ENCODE results near the gene NAPA.

NAPA gene

DNA sequence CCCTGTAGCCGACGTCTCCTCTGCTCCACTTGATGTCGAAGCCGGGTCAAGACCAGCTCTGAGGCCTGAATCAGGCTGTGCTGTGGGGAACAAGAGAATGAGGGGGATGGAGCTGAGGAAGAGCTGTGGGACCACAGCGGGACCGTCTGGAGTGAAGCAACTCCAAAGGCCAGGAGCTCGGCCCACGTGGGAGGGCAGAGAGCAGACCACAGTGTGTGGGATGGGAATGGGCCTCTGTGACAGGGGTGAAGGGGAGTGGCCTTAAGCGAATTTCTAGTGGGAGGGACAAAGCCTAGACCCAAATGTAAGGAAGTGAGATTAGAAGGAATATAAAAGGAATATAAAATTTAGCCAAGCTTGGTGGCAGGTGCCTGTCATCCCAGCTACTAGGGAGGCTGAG lies 39.4 kb downstream of the NAPA start:
- DNase-seq (ENCODE audit: low spot score) = no peak
- TF ChIP-seq, protein P1, sequence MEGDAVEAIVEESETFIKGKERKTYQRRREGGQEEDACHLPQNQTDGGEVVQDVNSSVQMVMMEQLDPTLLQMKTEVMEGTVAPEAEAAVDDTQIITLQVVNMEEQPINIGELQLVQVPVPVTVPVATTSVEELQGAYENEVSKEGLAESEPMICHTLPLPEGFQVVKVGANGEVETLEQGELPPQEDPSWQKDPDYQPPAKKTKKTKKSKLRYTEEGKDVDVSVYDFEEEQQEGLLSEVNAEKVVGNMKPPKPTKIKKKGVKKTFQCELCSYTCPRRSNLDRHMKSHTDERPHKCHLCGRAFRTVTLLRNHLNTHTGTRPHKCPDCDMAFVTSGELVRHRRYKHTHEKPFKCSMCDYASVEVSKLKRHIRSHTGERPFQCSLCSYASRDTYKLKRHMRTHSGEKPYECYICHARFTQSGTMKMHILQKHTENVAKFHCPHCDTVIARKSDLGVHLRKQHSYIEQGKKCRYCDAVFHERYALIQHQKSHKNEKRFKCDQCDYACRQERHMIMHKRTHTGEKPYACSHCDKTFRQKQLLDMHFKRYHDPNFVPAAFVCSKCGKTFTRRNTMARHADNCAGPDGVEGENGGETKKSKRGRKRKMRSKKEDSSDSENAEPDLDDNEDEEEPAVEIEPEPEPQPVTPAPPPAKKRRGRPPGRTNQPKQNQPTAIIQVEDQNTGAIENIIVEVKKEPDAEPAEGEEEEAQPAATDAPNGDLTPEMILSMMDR (IDR thresholded peaks at IDR 0.05; ENCODE audit: borderline replicate concordance, control extremely low read depth, extremely low read depth, insufficient read depth, missing control alignments) = no peak
- in situ Hi-C loops (cut with MboI; ENCODE audit: low sequenced_read_pairs, unreplicated experiment) = no loop called here

DNA sequence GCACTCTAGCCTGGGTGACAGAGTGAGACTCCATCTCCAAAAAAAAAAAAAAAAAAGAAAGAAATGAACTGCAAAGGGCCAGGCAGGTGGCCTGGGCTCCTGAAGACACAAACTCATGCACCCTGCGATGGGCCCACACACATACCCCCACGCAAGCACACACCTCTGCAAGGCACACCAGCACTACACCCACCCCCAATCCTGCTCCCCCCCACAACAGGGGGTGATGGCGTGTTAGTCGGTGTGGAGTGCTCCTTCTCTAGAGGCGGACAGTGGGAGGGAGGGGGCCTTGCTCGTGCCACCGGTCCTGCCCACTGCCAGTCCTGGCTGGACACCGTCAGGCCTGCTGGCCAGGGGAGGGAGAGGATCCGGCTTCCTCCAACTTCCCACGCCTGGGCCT lies 41.5 kb downstream of the NAPA start:
- in situ Hi-C loops (cut with MboI; ENCODE audit: low sequenced_read_pairs, unreplicated experiment) = no loop called here

DNA sequence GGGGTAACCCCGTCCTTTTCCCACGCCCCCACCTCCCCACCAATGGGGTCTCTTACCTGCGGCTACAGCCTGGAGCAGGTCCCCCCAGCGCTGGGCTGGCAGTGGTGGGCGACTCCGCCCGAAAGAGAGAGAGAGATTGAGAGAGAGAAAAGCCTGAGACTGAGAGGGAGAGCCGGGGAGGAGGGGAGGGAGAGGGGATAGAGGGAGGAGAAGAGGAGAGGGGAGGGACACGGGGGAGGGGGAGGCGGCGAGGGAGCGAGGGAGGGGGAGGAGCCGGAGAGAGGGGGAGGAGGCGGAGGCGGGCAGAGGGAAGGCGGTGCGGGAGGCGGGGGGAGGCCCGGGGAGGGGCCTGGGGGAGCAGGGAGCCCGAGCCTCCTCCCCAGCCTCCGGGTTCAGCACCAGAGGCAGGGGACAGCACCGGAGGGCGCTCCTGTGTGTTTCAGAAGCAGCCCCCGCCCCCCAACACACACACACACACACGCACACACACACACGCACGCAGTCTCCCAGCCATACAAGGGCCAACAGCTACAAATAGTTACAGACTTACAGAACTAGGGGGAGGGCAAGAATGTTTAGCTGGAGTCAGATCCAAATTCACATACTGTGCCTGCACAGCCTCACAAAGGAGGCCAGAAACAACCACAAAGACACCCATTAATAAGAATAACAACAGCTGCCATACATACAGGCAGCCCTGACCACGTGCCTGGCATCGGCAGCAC lies 43.0 kb downstream of the NAPA start, which contains the start of gene SLC8A2:
Gene SLC8A2 (minus strand): TSS at position 161 of the 725 bp plus-strand sequence. CDS start 5,490 bp downstream, outside the sequence.
- DNase-seq (ENCODE audit: low spot score) = peak; percentile 83
- TF ChIP-seq, protein P1 (IDR thresholded peaks at IDR 0.05; ENCODE audit: borderline replicate concordance, control extremely low read depth, extremely low read depth, insufficient read depth, missing control alignments) = no peak
- in situ Hi-C loops (cut with MboI; ENCODE audit: low sequenced_read_pairs, unreplicated experiment) = no loop called here

More for the DNA sequence above, 41.5 kb downstream of the NAPA start:
- no peak for DNase-seq (ENCODE audit: low spot score)
- TF ChIP-seq, protein P1 (IDR thresholded peaks at IDR 0.05; ENCODE audit: borderline replicate concordance, control extremely low read depth, extremely low read depth, insufficient read depth, missing control alignments) = no peak

DNA sequence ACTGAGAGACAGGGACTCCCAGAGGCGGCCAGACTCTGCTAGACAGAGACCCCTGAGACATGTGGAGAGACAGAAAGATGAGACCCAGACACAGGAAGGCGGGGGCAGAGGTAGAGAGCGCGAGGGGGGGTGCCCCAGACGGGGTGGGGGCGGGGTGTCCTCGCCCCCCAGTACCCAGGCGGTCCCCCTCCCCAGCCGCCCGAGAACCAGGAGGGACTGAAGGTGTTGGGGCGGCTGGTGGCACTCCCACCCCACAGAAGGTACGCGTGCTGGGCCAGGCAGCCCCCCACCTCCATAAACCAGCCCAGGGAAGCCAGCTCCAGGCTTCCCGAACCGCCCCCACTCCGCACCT lies 43.5 kb downstream of the NAPA start:
- in situ Hi-C loops (cut with MboI; ENCODE audit: low sequenced_read_pairs, unreplicated experiment) = no loop called here
- TF ChIP-seq, protein P1 (IDR thresholded peaks at IDR 0.05; ENCODE audit: borderline replicate concordance, control extremely low read depth, extremely low read depth, insufficient read depth, missing control alignments) = no peak
- no peak for DNase-seq (ENCODE audit: low spot score)

DNA sequence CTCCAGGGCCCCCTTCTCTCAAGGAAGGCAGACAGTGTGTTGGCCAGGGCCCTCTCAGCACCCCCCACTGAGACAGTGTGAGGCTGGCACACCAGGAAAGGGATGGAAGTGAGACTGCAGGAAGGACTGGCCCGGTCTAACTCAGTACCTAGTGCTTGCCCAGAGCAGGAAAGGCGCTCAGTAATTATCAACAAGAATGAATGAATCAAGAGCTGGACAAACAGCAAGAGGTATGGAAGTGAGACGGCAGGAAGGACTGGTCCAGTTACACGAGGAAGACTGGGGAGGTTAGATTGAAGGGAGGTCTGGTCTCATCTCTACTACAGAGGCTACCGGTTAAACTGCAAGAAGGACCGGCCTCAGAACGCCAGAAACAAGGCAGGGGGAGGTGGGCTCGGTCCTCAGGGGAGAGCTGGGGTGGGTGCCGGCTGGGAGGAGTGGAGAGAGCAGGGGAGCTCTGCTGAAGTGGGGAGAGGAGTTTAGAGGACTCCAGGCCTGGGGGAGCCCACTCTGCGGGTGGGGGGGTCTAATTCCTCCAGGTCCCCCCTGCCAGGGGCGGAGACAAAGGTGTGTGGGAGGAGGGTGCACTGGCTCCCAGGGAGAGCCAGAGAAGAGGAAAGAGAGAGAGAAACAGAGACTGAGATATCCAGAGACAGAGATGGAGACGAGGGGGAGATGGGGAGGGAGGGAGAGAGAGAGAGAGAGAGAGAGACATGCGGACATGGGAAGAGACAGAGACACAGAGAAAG lies 44.2 kb downstream of the NAPA start:
- TF ChIP-seq, protein P1 (IDR thresholded peaks at IDR 0.05; ENCODE audit: borderline replicate concordance, control extremely low read depth, extremely low read depth, insufficient read depth, missing control alignments) = no peak
- in situ Hi-C loops (cut with MboI; ENCODE audit: low sequenced_read_pairs, unreplicated experiment) = no loop called here
- no peak for DNase-seq (ENCODE audit: low spot score)

DNA sequence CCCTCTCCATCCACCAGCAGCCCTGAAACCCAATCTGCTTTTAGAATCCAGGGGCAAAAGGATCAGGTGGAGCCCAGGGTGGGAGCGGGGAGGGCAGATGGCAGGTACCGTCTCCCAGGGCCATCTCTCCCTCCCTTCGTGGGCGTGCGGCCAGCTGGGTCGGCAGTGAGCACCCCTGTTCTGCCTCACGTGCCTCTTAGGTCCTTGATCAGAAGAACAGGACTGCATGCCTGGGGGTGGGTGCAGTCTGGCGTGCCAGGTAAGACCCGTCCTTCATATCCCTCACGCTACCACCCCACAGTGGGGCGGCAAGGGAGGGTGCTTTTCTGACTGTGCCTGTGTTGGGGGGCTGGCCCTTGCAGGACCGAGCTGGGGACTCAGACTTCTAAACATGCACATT lies 45.1 kb downstream of the NAPA start:
- no peak for DNase-seq (ENCODE audit: low spot score)
- TF ChIP-seq, protein P1 (IDR thresholded peaks at IDR 0.05; ENCODE audit: borderline replicate concordance, control extremely low read depth, extremely low read depth, insufficient read depth, missing control alignments) = no peak
- in situ Hi-C loops (cut with MboI; ENCODE audit: low sequenced_read_pairs, unreplicated experiment) = no loop called here
